H9 (cell line): ENCODE measurements around the gene FA2H. TPM values are rescaled to one million over a fixed set of nuclear protein-coding genes. Genes with fewer than 3 reads are reported as not detected.

Experiments used
- DNase-seq: peaks from one replicate; pipeline ENCODE4 v3.0.0-alpha.2; 2017
- H2AFZ ChIP-seq: one replicate; pipeline ENCODE4 v1.6.1; 2013; ENCODE audit warnings: mild to moderate bottlenecking, low read length, control low read depth, moderate library complexity
- H2AK5ac ChIP-seq: 2 replicates; pipeline ENCODE4 v1.6.1; 2013; ENCODE audit warnings: low read length, control low read depth, mixed read lengths; ENCODE audit not compliant: insufficient read length
- H2BK120ac ChIP-seq: one replicate; pipeline ENCODE4 v1.6.1; 2013; ENCODE audit warnings: low read depth, mild to moderate bottlenecking, low read length, control low read depth, inconsistent platforms; ENCODE audit not compliant: poor library complexity, severe bottlenecking
- H2BK12ac ChIP-seq: 2 replicates; pipeline ENCODE4 v1.6.1; 2013; ENCODE audit warnings: low read length, control low read depth, mixed read lengths, low read depth; ENCODE audit not compliant: insufficient read length
- H2BK15ac ChIP-seq: 2 replicates; pipeline ENCODE4 v1.6.1; 2013; ENCODE audit warnings: low read depth, low read length, control low read depth
- H2BK20ac ChIP-seq: one replicate; pipeline ENCODE4 v1.6.1; 2013; ENCODE audit warnings: low read depth, mild to moderate bottlenecking, low read length, control low read depth, inconsistent platforms; ENCODE audit not compliant: poor library complexity, severe bottlenecking
- H2BK5ac ChIP-seq: 2 replicates; pipeline ENCODE4 v1.6.1; 2013; ENCODE audit warnings: low read length, control low read depth, mixed read lengths; ENCODE audit not compliant: insufficient read length
- H3K14ac ChIP-seq: 2 replicates; pipeline ENCODE4 v1.6.1; 2013; ENCODE audit warnings: low read length, control low read depth; ENCODE audit not compliant: insufficient read depth
- H3K18ac ChIP-seq: 2 replicates; pipeline ENCODE4 v1.6.1; 2013; ENCODE audit warnings: low read depth, mild to moderate bottlenecking, mixed read lengths, low read length, control low read depth; ENCODE audit not compliant: insufficient read length
- H3K23ac ChIP-seq: 2 replicates; pipeline ENCODE4 v1.6.1; 2013; ENCODE audit warnings: low read length, control low read depth, mixed read lengths, low read depth; ENCODE audit not compliant: insufficient read length
- H3K23me2 ChIP-seq: 2 replicates; pipeline ENCODE4 v1.6.1; 2013; ENCODE audit warnings: low read depth, mild to moderate bottlenecking, mixed read lengths, low read length, control low read depth; ENCODE audit not compliant: insufficient read length, poor library complexity, severe bottlenecking
- H3K27ac ChIP-seq: 2 replicates; pipeline ENCODE4 v1.5.1; 2013; ENCODE audit warnings: low read length, control low read depth, mixed read lengths, low read depth; ENCODE audit not compliant: insufficient read length
- H3K27me3 ChIP-seq: 2 replicates; pipeline ENCODE4 v1.6.1; 2013; ENCODE audit warnings: low read length, control low read depth, inconsistent platforms; ENCODE audit not compliant: insufficient read depth
- H3K4ac ChIP-seq: 2 replicates; pipeline ENCODE4 v1.6.1; 2013; ENCODE audit warnings: low read depth, mild to moderate bottlenecking, control low read depth, inconsistent platforms, low read length, moderate library complexity
- H3K4me1 ChIP-seq: 2 replicates; pipeline ENCODE4 v1.6.1; 2013; ENCODE audit warnings: low read length, control low read depth, inconsistent platforms; ENCODE audit not compliant: insufficient read depth
- H3K4me2 ChIP-seq: 2 replicates; pipeline ENCODE4 v1.6.1; 2013; ENCODE audit warnings: low read length, control low read depth, mixed read lengths; ENCODE audit not compliant: insufficient read length, insufficient read depth
- H3K56ac ChIP-seq: 2 replicates; pipeline ENCODE4 v1.6.1; 2013; ENCODE audit warnings: low read depth, mild to moderate bottlenecking, mixed read lengths, low read length, control low read depth; ENCODE audit not compliant: insufficient read length
- H3K79me1 ChIP-seq: 2 replicates; pipeline ENCODE4 v1.6.1; 2013; ENCODE audit warnings: low read depth, mild to moderate bottlenecking, moderate library complexity, low read length, control low read depth, inconsistent platforms; ENCODE audit not compliant: insufficient read depth, poor library complexity, severe bottlenecking
- H3K79me2 ChIP-seq: 2 replicates; pipeline ENCODE4 v1.6.1; 2013; ENCODE audit warnings: low read length, control low read depth, inconsistent platforms; ENCODE audit not compliant: insufficient read depth
- H3K9ac ChIP-seq: 2 replicates; pipeline ENCODE4 v1.6.1; 2013; ENCODE audit warnings: low read length, control low read depth, mixed read lengths; ENCODE audit not compliant: insufficient read length; ENCODE audit errors: extremely low read depth
- H3K9me3 ChIP-seq: one replicate; pipeline ENCODE4 v1.6.1; 2013; ENCODE audit warnings: low read depth, low read length, inconsistent platforms; ENCODE audit not compliant: control insufficient read depth
- H3T11ph ChIP-seq: one replicate; pipeline ENCODE4 v1.6.1; 2013; ENCODE audit warnings: mild to moderate bottlenecking, low read length, control low read depth, inconsistent platforms
- H4K20me1 ChIP-seq: one replicate; pipeline ENCODE4 v1.6.1; 2013; ENCODE audit not compliant: control insufficient read depth, insufficient read length, insufficient read depth
- H4K5ac ChIP-seq: 2 replicates; pipeline ENCODE4 v1.6.1; 2013; ENCODE audit warnings: low read depth, mild to moderate bottlenecking, mixed read lengths, low read length, control low read depth; ENCODE audit not compliant: insufficient read length
- H4K8ac ChIP-seq: replicated peaks from 2 replicates; pipeline ENCODE4 v1.6.1; 2013; ENCODE audit warnings: low read length, control low read depth, mixed read lengths, low read depth; ENCODE audit not compliant: insufficient read length
- H4K91ac ChIP-seq: 2 replicates; pipeline ENCODE4 v1.6.1; 2013; ENCODE audit warnings: low read depth, mild to moderate bottlenecking, moderate library complexity, mixed read lengths, low read length, control low read depth; ENCODE audit not compliant: insufficient read length
- H3K27ac Mint-ChIP-seq, 3 experiments: 2 replicates in 2 of 3; 3 replicates in 1 of 3; pipeline ENCODE4 v1.8.0; 2020 to 2021; ENCODE audit warnings: mixed read lengths in 3 of 3, mild to moderate bottlenecking in 1 of 3, moderate library complexity in 1 of 3
- H3K27me3 Mint-ChIP-seq: 2 replicates; pipeline ENCODE4 v1.8.0; 2021; ENCODE audit warnings: low read depth, mild to moderate bottlenecking, moderate library complexity, mixed read lengths
- H3K36me3 Mint-ChIP-seq, 3 experiments: 2 replicates in 2 of 3; 3 replicates in 1 of 3; pipeline ENCODE4 v1.8.0; 2020 to 2021; ENCODE audit warnings: low read depth in 3 of 3, mixed read lengths in 3 of 3; ENCODE audit not compliant: insufficient read depth in 1 of 3
- H3K4me1 Mint-ChIP-seq, 2 experiments: 2 replicates each; pipeline ENCODE4 v1.8.0; 2020; ENCODE audit warnings: mixed read lengths in 2 of 2
- H3K4me3 Mint-ChIP-seq, 2 experiments: 2 replicates in 1 of 2; 3 replicates in 1 of 2; pipeline ENCODE4 v1.8.0; 2020 to 2021; ENCODE audit warnings: mild to moderate bottlenecking in 2 of 2, mixed read lengths in 2 of 2, moderate library complexity in 1 of 2
- H3K9me3 Mint-ChIP-seq, 2 experiments: 2 replicates in 1 of 2; 3 replicates in 1 of 2; pipeline ENCODE4 v1.8.0; 2020; ENCODE audit warnings: mild to moderate bottlenecking in 2 of 2, mixed read lengths in 2 of 2, moderate library complexity in 1 of 2
- WGBS: extraction: QIAGEN DNeasy Blood & Tissue Kit; methylation state at CpG from one replicate; pipeline ENCODE4 v1.1.7; 2013; ENCODE audit warnings: missing lambda C conversion rate, low lambda C conversion rate, mixed read lengths; ENCODE audit not compliant: insufficient read length; ENCODE audit errors: extremely low coverage; 5-methylcytosine and 5-hydroxymethylcytosine counted together
- total RNA-seq: library from RNA; stranded (reverse); gene quantifications from 2 replicates; pipeline ENCODE4 v1.2.1, GENCODE V29; 2021
- TF ChIP-seq, protein P1 (sequence below): fragments of 200-600 bp; sonication (generic); conservative IDR thresholded peaks from 3 replicates; pipeline ENCODE4 v1.8.0; 2021; ENCODE audit warnings: antibody characterized with exemption, mild to moderate bottlenecking

Gene FA2H
- total RNA-seq, 1 experiment from 2014 or later, result 25.1 TPM

DNA sequence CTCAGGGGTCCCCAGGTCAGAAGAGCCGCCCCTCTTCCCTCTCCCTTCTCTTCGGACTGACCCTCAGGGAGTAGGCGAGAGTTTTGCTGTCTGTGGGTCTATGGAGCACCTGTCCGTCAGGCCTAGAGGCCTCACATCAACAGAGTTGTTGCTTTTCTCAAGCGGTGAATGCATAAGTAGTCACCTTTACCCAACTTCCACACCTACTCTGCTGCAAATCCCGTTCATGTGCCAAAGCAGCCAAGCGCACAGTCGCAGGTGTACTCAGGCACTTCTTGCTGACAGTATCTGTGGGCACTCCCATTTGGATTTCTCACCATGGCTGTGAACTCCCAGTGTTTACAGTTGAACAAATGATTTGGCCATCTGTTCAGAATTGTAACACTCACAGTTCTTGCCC lies 4.0 kb upstream of the FA2H start:
- H4K5ac ChIP-seq, result no peak overlapping the region
- no peaks in the 10 kb centered on the region for H4K20me1 ChIP-seq
- H3K4me1 Mint-ChIP-seq, result peaks cover 9 to 30% of the 10 kb centered on the region in 2 experiments; a peak in 3 of 4 replicates
- no peaks in the 10 kb centered on the region for H3K4me1 ChIP-seq
- no peak overlapping the region for H3K4ac ChIP-seq
- H4K8ac ChIP-seq, result no peak overlapping the region
- H3K27me3 Mint-ChIP-seq, result peaks cover 10% of the 10 kb centered on the region
- H3T11ph ChIP-seq, result no peak overlapping the region
- no peaks in the 10 kb centered on the region for H3K79me1 ChIP-seq
- H2AFZ ChIP-seq, result no peak overlapping the region
- no peak overlapping the region for H2BK15ac ChIP-seq
- TF ChIP-seq, protein P1, sequence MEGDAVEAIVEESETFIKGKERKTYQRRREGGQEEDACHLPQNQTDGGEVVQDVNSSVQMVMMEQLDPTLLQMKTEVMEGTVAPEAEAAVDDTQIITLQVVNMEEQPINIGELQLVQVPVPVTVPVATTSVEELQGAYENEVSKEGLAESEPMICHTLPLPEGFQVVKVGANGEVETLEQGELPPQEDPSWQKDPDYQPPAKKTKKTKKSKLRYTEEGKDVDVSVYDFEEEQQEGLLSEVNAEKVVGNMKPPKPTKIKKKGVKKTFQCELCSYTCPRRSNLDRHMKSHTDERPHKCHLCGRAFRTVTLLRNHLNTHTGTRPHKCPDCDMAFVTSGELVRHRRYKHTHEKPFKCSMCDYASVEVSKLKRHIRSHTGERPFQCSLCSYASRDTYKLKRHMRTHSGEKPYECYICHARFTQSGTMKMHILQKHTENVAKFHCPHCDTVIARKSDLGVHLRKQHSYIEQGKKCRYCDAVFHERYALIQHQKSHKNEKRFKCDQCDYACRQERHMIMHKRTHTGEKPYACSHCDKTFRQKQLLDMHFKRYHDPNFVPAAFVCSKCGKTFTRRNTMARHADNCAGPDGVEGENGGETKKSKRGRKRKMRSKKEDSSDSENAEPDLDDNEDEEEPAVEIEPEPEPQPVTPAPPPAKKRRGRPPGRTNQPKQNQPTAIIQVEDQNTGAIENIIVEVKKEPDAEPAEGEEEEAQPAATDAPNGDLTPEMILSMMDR, result no peak
- no peak overlapping the region for H3K14ac ChIP-seq
- no CpG with 5 or more reads among the region's 8 CpGs for WGBS
- H3K9ac ChIP-seq, result no peak overlapping the region
- H2BK5ac ChIP-seq, result no peak overlapping the region
- H2AK5ac ChIP-seq, result no peak overlapping the region
- no peak overlapping the region for H2BK12ac ChIP-seq
- peaks cover 6% of the 10 kb centered on the region for H3K23me2 ChIP-seq
- no peak overlapping the region for H3K56ac ChIP-seq
- H3K36me3 Mint-ChIP-seq, result no peaks in the 10 kb centered on the region; a peak in 1 of 7 replicates
- no peaks in the 10 kb centered on the region for H3K9me3 Mint-ChIP-seq
- H3K18ac ChIP-seq, result no peak overlapping the region
- H3K79me2 ChIP-seq, result no peaks in the 10 kb centered on the region
- H4K91ac ChIP-seq, result no peak overlapping the region
- no peak overlapping the region for H2BK20ac ChIP-seq
- no peaks in the 10 kb centered on the region for H3K9me3 ChIP-seq
- H3K4me2 ChIP-seq, result no peak overlapping the region
- H3K23ac ChIP-seq, result no peak overlapping the region
- H3K4me3 Mint-ChIP-seq, result no peak overlapping the region
- peaks cover 1% of the 10 kb centered on the region; the same call in 1 of the 2 replicates for H3K27me3 ChIP-seq
- no peak overlapping the region for H3K27ac ChIP-seq
- H3K27ac Mint-ChIP-seq, result no peak overlapping the region
- no peak for DNase-seq
- no peak overlapping the region for H2BK120ac ChIP-seq
